Measurements from ENCODE around the gene VPS18.

Gene VPS18

DNA sequence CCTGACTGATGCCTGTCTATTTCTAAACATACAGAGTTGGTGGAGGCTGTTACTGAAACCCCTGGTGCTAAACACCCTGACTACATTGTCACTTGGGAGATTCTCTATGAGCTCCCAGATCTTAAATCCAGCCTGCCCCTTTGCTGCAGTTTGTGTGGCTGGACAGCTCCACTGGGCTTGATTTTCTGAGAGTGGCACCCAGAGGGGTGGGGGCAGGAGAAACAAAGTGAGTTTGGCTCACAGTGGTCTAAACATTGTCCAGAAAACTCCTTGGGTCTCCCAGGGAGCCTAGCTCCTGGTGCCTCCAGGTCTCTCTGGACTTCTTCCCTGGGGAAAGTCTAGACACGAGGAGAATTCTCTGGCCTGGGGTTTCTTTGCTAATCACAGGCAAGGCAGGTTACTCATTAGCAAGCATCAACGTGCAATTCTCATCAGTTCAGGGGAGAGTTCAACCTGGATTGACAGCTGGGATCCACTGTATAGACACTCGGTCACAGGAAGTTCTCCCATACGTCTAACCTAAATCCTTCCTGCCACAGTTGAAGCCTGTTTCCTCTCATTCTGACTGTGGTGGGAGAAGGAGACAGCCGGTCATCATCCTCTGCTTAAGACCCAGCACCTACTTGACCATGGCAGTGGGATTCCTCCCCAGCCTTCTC is 27.8 kb downstream of the VPS18 start:
- DNase-seq (ENCODE audit: low read depth, low spot score): no peak

- no peak for DNase-seq (ENCODE audit: low read depth, low spot score)
These were observed 28.4 kb downstream of the VPS18 start for GRCh38 chr15:40922608-40923005.

DNA sequence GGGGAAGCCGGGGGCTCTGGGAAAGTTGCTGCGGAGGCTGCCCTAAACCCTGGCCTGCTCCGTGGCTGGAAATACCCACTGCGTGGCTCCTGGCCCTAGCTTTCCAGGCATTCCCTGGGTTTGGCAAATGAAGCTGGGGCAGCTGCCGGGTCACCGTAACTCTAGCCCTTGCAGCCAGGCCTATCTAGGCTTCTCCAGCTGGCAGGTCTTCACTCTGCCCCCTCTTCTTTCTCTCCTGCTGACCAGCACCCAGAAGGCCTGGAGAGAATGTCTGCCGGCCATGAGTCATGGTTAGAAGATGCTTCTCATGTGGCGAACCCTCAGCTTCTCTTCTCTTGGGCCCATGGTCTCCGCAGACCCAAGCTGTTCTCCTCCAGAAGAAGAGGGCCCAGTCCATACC is 29.3 kb downstream of the VPS18 start:
- no peak for DNase-seq (ENCODE audit: low read depth, low spot score)

DNA sequence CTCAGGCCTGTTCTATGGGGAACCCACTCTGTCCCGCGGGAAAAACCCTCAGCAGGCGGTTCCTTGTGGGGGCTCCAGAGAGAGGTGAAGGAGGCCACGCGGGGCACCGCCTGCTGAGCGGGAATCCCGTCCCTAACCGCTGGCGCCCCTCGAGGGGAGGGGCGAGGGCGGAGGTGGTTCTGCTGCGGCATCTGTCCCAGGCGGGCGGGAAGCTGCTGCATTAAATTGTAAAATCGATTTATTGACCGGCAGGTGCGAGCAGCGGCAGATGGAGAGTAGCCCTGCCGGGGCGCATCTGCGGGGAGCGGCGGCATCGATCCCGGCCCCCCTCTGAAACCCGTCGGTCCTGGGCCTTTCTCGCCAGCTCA is 31.2 kb downstream of the VPS18 start:
- DNase-seq (ENCODE audit: low read depth, low spot score): no peak

DNA sequence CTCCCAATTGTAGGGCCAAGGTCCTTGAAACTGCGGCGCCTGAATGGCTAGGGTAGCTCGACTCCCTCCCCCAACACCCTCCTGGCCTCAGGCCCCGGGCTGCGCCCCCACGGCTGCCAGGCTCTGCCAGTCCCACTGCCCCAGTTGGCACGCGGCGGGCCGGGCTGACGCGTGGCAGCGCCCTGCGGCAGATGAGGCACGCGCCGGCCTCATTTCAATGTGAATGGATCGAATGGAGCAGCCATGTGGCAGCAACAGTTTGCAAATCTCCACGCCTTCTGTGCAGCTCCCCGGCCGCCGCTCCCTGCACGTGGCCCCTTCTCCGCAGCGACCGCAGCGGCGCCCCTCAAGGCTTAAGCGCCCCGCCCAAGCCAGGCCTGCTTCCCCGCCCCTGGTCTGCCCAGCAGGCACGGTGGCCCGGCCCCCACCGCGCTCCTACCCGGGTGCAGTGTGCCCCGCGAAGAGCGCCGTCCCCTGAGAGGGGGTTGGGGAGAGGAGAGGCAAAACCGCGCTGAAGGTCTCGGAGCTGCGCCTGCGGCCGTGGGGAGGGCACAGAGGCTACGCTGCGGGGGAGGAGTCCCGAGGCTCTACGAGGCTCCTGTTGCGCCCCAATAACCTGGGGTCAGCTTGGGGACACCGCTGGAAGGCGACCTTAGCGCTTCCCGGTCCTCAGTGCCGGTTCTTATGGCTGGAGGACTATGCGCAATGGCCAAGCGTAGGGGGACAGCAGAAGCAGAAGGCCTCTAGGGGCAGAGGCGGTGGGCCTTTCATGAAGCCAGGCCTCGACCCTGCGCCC is 31.8 kb downstream of the VPS18 start:
- DNase-seq (ENCODE audit: low read depth, low spot score): no peak

- DNase-seq (ENCODE audit: low read depth, low spot score): no peak
These were observed 32.6 kb downstream of the VPS18 start for GRCh38 chr15:40926659-40927494.

DNA sequence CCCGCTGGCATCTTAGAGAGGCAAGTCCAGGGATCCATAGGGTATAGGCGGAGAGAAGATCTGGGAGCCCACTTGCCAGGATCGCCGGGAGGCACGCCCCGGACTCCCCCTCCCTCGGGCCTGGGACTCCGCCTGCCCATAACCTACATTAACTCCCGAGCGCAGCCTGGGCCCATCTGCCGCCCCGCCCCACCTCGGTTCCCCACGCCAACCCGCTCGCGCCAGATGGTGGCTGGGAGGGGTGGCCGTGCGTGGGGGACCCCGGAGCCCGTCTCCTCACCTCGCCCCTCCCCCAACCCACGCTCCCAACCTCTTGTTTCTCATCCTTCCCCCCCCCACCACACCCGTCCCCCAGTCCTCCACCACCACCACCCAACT is 33.2 kb downstream of the VPS18 start:
- no peak for DNase-seq (ENCODE audit: low read depth, low spot score)

- no peak for DNase-seq (ENCODE audit: low read depth, low spot score)
These were observed 33.9 kb downstream of the VPS18 start for GRCh38 chr15:40927873-40928806.

GRCh38 chr15:40928821-40929659 is 34.8 kb downstream of the VPS18 start, which contains the start of gene DLL4:
Gene DLL4 (plus strand): TSS chr15:40929340. CDS start chr15:40929669, 329 bp downstream.
- DNase-seq (ENCODE audit: low read depth, low spot score): no peak

- no peak for DNase-seq (ENCODE audit: low read depth, low spot score)
These were observed 35.6 kb downstream of the VPS18 start for GRCh38 chr15:40929660-40930429.

- DNase-seq (ENCODE audit: low read depth, low spot score): no peak
These were observed 36.4 kb downstream of the VPS18 start for GRCh38 chr15:40930430-40931299.

DNA sequence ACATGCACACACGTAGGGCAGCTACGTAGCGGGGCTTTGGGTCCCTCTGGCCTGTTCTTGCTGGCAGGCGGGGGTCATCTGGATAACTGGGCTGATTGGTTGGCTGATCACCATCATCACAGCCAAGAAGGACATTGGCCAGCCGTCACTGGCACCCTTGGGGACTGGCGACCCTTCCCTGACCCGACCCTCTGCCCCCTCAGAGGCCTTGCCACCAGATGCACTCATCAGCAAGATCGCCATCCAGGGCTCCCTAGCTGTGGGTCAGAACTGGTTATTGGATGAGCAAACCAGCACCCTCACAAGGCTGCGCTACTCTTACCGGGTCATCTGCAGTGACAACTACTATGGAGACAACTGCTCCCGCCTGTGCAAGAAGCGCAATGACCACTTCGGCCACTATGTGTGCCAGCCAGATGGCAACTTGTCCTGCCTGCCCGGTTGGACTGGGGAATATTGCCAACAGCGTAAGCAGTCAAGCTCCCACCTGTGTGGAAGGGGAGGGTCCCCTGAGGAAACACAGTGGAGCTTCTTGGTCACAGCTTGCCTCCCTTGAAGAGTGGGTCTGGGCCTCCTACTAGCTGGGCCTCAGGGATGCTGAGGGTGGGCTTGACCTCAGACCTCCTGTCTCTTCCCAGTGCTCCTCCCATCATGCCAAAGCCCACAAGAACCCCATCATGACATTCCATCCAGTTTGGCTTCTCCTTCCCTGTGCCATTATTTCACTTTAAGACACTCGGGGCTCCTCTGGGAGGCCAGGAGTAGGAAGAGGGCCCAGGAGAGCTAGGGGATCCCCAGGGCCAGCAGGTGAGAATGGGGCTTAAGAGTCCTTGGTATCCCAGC is 37.3 kb downstream of the VPS18 start:
- DNase-seq (ENCODE audit: low read depth, low spot score): no peak

DNA sequence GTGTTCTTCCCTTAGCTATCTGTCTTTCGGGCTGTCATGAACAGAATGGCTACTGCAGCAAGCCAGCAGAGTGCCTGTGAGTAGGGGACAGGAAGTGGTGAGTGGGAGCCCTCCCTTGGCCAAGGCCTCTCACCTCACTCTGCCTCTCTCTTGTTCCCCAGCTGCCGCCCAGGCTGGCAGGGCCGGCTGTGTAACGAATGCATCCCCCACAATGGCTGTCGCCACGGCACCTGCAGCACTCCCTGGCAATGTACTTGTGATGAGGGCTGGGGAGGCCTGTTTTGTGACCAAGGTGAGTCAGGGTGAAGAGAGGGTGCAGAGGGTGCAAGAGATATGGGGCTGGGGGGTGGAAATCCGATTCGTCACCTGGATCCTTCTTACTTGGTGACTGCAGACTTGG is 37.9 kb downstream of the VPS18 start:
- no peak for DNase-seq (ENCODE audit: low read depth, low spot score)

GRCh38 chr15:40932649-40933516 is 38.6 kb downstream of the VPS18 start:
- DNase-seq (ENCODE audit: low read depth, low spot score): no peak

DNA sequence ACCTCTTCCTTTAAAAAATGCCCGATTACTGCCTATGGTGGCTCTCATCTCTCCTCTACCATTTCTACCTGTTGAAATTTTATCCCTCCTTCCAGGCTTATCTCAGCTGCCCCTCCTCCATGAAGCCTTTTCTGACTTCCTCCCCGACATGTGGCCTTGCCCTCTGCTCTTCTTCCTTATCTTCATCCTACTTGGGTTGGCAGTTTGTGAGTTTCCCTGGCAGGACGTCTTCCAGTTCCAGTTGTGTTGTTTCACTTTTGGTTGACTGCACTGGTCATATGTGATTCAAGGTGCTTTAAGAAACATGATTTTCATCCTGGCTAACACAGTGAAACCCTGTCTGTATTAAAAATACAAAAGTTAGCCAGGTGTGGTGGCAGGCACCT is 39.3 kb downstream of the VPS18 start:
- DNase-seq (ENCODE audit: low read depth, low spot score): no peak

- DNase-seq (ENCODE audit: low read depth, low spot score): no peak
These were observed 40.2 kb downstream of the VPS18 start for GRCh38 chr15:40934457-40934856.

- DNase-seq (ENCODE audit: low read depth, low spot score): no peak
These were observed 42.0 kb downstream of the VPS18 start for GRCh38 chr15:40936234-40936708.

Data from brain pericyte (primary cell).